MCF 10A (cell line): Measurements from ENCODE around the gene PXK. TPM values are rescaled to one million over a fixed set of nuclear protein-coding genes. Genes with fewer than 3 reads are reported as not detected.

ENCODE experiments used
- BruUV-seq: library from RNA; stranded (reverse); fragments of 400-500 nt; replicated peaks from 2 replicates; lab custom pipeline; 2021; lab: Mats Ljungman, UMichigan
- CTCF ChIA-PET: fragments of 300-600 bp; sonication (Branson Sonifier 250); formaldehyde crosslinking; extraction: SDS; loops from one replicate; lab custom pipeline; 2021; ENCODE audit warnings: antibody characterized with exemption, inconsistent platforms; lab: Yijun Ruan, JAX
- POLR2A ChIA-PET: fragments of 300-600, 350-650 bp; sonication (Branson Sonifier 250); formaldehyde crosslinking; extraction: SDS; loops from one replicate; lab custom pipeline; 2020; ENCODE audit warnings: antibody characterized with exemption, inconsistent platforms; lab: Yijun Ruan, JAX
- DNase-seq: peaks from one replicate; pipeline ENCODE4 v3.0.0-alpha.2; 2018; ENCODE audit not compliant: unreplicated experiment
- H3K27ac Mint-ChIP-seq: one replicate; pipeline ENCODE4 v1.8.0; 2022; ENCODE audit warnings: mild to moderate bottlenecking, low read depth, mixed read lengths; ENCODE audit not compliant: unreplicated experiment
- H3K27me3 Mint-ChIP-seq: one replicate; pipeline ENCODE4 v1.8.0; 2022; ENCODE audit warnings: mixed read lengths; ENCODE audit not compliant: insufficient read depth, unreplicated experiment
- H3K36me3 Mint-ChIP-seq: one replicate; pipeline ENCODE4 v1.8.0; 2022; ENCODE audit warnings: mild to moderate bottlenecking, moderate library complexity, mixed read lengths; ENCODE audit not compliant: insufficient read depth, unreplicated experiment
- H3K4me1 Mint-ChIP-seq: one replicate; pipeline ENCODE4 v1.8.0; 2022; ENCODE audit warnings: mixed read lengths; ENCODE audit not compliant: insufficient read depth, unreplicated experiment
- H3K4me3 Mint-ChIP-seq: one replicate; pipeline ENCODE4 v1.8.0; 2022; ENCODE audit warnings: mild to moderate bottlenecking, moderate library complexity, mixed read lengths; ENCODE audit not compliant: unreplicated experiment
- H3K9me3 Mint-ChIP-seq: one replicate; pipeline ENCODE4 v1.8.0; 2022; ENCODE audit warnings: mixed read lengths; ENCODE audit not compliant: unreplicated experiment
- CTCF ChIP-seq: fragments of 200-600 bp; IDR thresholded peaks from one replicate; pipeline ENCODE4 v1.8.0; 2022; ENCODE audit warnings: antibody characterized with exemption, mild to moderate bottlenecking; ENCODE audit not compliant: unreplicated experiment
- intact Hi-C: fragments of 100-400 bp; cut with micrococcal nuclease; formaldehyde crosslinking; loops from 2 replicates; pipeline ENCODE4 v1.14.1; 2022
- total RNA-seq: library from RNA; stranded (reverse); gene quantifications from 2 replicates; pipeline ENCODE4 v1.2.3, GENCODE V29; 2022

The PXK gene
- total RNA-seq, 1 experiment from 2014 or later = 62.2 TPM

- no peak for TF ChIP-seq CTCF
- BruUV-seq = no TSS peak
- intact Hi-C loops = no loop called here
- Mint-ChIP-seq H3K4me3 (no peak overlapping the region), H3K27ac (no peak overlapping the region), H3K4me1 (no peaks in the 10 kb centered on the region), H3K9me3 (no peaks in the 10 kb centered on the region), H3K36me3 (no peaks in the 10 kb centered on the region), H3K27me3 (no peaks in the 10 kb centered on the region)
- POLR2A ChIA-PET = no interaction called here
- no peak for DNase-seq
- CTCF ChIA-PET = interaction anchor here (1.1 kb wide), 1 partner anchor 18 kb away, joined by 3 read pairs; no protein-coding TSS in a partner anchor
These were observed 109.1 kb downstream of the PXK start for GRCh38 chr3:58441514-58442450.

- no peak overlapping the region for H3K4me3 Mint-ChIP-seq
- no peaks in the 10 kb centered on the region for H3K27me3 Mint-ChIP-seq
- POLR2A ChIA-PET = no interaction called here
- no TSS peak for BruUV-seq
- CTCF ChIA-PET = interaction anchor here (1.0 kb wide), 1 partner anchor 11 kb away, joined by 3 read pairs; no protein-coding TSS in a partner anchor
- no peak for DNase-seq
- H3K4me1 Mint-ChIP-seq = no peaks in the 10 kb centered on the region
- no peak overlapping the region for H3K27ac Mint-ChIP-seq
- intact Hi-C loops = no loop called here
- H3K9me3 Mint-ChIP-seq = peaks cover 19% of the 10 kb centered on the region
- TF ChIP-seq CTCF = no peak
- peaks cover 6% of the 10 kb centered on the region for H3K36me3 Mint-ChIP-seq
These were observed 119.5 kb downstream of the PXK start for GRCh38 chr3:58452176-58452575.

GRCh38 chr3:58459160-58459559 lies 126.5 kb downstream of the PXK start:
- H3K4me3 Mint-ChIP-seq = no peak overlapping the region
- no peaks in the 10 kb centered on the region for H3K27me3 Mint-ChIP-seq
- peak; percentile 6 for DNase-seq
- no peak for TF ChIP-seq CTCF
- H3K4me1 Mint-ChIP-seq = peaks cover 20% of the 10 kb centered on the region
- POLR2A ChIA-PET = interaction anchor here (1.2 kb wide), 1 partner anchor 25 kb away, joined by 6 read pairs; the partner anchor contains the start of gene PDHB
- peaks cover 12% of the 10 kb centered on the region for H3K36me3 Mint-ChIP-seq
- intact Hi-C loops = no loop called here
- no TSS peak for BruUV-seq
- no peak overlapping the region for H3K27ac Mint-ChIP-seq
- H3K9me3 Mint-ChIP-seq = peaks cover 6% of the 10 kb centered on the region
- CTCF ChIA-PET = interaction anchor here (0.6 to 1.9 kb wide), 5 partner anchors 9 to 171 kb away, joined by 3 to 8 read pairs (median 3); no protein-coding TSS in a partner anchor

GRCh38 chr3:58462829-58463180 lies 130.1 kb downstream of the PXK start:
- ChIA-PET POLR2A (no interaction called here), CTCF (interaction anchor here (1.1 kb wide), 1 partner anchor 8 kb away, joined by 4 read pairs; no protein-coding TSS in a partner anchor)
- Mint-ChIP-seq H3K27ac (peak overlapping the region; percentile 71), H3K4me1 (peaks cover 20% of the 10 kb centered on the region), H3K9me3 (no peaks in the 10 kb centered on the region), H3K4me3 (no peak overlapping the region), H3K27me3 (no peaks in the 10 kb centered on the region), H3K36me3 (peaks cover 6% of the 10 kb centered on the region)
- no TSS peak for BruUV-seq
- TF ChIP-seq CTCF = no peak
- DNase-seq = no peak
- intact Hi-C loops = loop anchor here (1.0 kb wide), 3 partner anchors 29 to 69 kb away; partner anchors contain the start of gene KCTD6
